HEK293 (cell line): ENCODE measurements around the gene KLLN.

Source experiments
- CTCF ChIP-seq: fragments of 450-650 bp; formaldehyde crosslinking; IDR thresholded peaks from 2 replicates; pipeline ENCODE4 v1.5.1; 2016; ENCODE audit warnings: missing biosample characterization, missing genetic modification characterization
- KLF10 ChIP-seq: fragments of 450-650 bp; IDR thresholded peaks from 2 replicates; pipeline ENCODE4 v1.5.1; 2018; ENCODE audit warnings: missing biosample characterization, mild to moderate bottlenecking, missing genetic modification characterization
- MEIS1 ChIP-seq: sonication (generic); formaldehyde crosslinking; IDR thresholded peaks from 2 replicates; pipeline ENCODE4 v1.8.1; 2022; ENCODE audit warnings: missing genetic modification reagents, mild to moderate bottlenecking, borderline replicate concordance
- ZBTB7A ChIP-seq: fragments of 450-650 bp; formaldehyde crosslinking; IDR thresholded peaks from 2 replicates; pipeline ENCODE4 v1.5.1; 2016; ENCODE audit warnings: low read depth, missing biosample characterization, missing genetic modification characterization
- ZFP3 ChIP-seq: fragments of 450-650 bp; formaldehyde crosslinking; IDR thresholded peaks from 2 replicates; pipeline ENCODE4 v1.5.1; 2016; ENCODE audit warnings: low read depth, missing biosample characterization, missing genetic modification characterization
- ZNF175 ChIP-seq: fragments of 450-650 bp; formaldehyde crosslinking; IDR thresholded peaks from 2 replicates; pipeline ENCODE4 v1.5.1; 2016; ENCODE audit warnings: missing biosample characterization, missing genetic modification characterization
- ZNF19 ChIP-seq: fragments of 450-650 bp; formaldehyde crosslinking; IDR thresholded peaks from 2 replicates; pipeline ENCODE4; 2016; ENCODE audit warnings: missing biosample characterization, missing genetic modification characterization, low read depth
- ZNF2 ChIP-seq: fragments of 450-650 bp; formaldehyde crosslinking; IDR thresholded peaks from 2 replicates; pipeline ENCODE4 v1.5.1; 2016; ENCODE audit warnings: missing biosample characterization, missing genetic modification characterization
- ZNF274 ChIP-seq, 2 experiments: fragments of 200-500 bp in 1 of 2; fragments of 450-650 bp in 1 of 2; sonication (Bioruptor generic) in 1 of 2; formaldehyde crosslinking in 1 of 2; IDR thresholded peaks; 2 replicates each; pipeline versions ENCODE4 v1.5.1 to v1.6.1; 2014 to 2016; ENCODE audit warnings: borderline replicate concordance in 1 of 2, inconsistent platforms in 1 of 2, low read length in 1 of 2, missing biosample characterization in 1 of 2, missing genetic modification characterization in 1 of 2
- ZNF350 ChIP-seq: fragments of 450-650 bp; formaldehyde crosslinking; IDR thresholded peaks from 2 replicates; pipeline ENCODE4 v1.5.0; 2017; ENCODE audit warnings: missing biosample characterization, mild to moderate bottlenecking, missing genetic modification characterization
- ZNF37A ChIP-seq: fragments of 450-650 bp; IDR thresholded peaks from 2 replicates; pipeline ENCODE4 v1.5.1; 2018; ENCODE audit warnings: missing biosample characterization, missing genetic modification characterization
- ZNF391 ChIP-seq: fragments of 450-650 bp; formaldehyde crosslinking; IDR thresholded peaks from 2 replicates; pipeline ENCODE4 v1.5.1; 2016; ENCODE audit warnings: low read depth, missing biosample characterization, missing genetic modification characterization, borderline replicate concordance
- ZNF513 ChIP-seq: fragments of 450-650 bp; IDR thresholded peaks from 2 replicates; pipeline ENCODE4 v1.5.1; 2018; ENCODE audit warnings: missing biosample characterization, missing genetic modification characterization
- ZNF514 ChIP-seq: fragments of 450-650 bp; formaldehyde crosslinking; IDR thresholded peaks from 2 replicates; pipeline ENCODE4 v1.5.1; 2016; ENCODE audit warnings: missing biosample characterization, missing genetic modification characterization
- ZNF555 ChIP-seq: fragments of 450-650 bp; formaldehyde crosslinking; conservative IDR thresholded peaks from 2 replicates; pipeline ENCODE4 v1.5.1; 2017; ENCODE audit warnings: missing biosample characterization, mild to moderate bottlenecking, missing genetic modification characterization, inconsistent platforms
- ZNF629 ChIP-seq: fragments of 450-650 bp; formaldehyde crosslinking; IDR thresholded peaks from 2 replicates; pipeline ENCODE4 v1.5.1; 2017; ENCODE audit warnings: missing biosample characterization, missing genetic modification characterization
- ZNF660 ChIP-seq: fragments of 450-650 bp; IDR thresholded peaks from 2 replicates; pipeline ENCODE4 v1.5.1; 2018; ENCODE audit warnings: missing biosample characterization, mild to moderate bottlenecking, missing genetic modification characterization
- ZSCAN30 ChIP-seq: fragments of 450-650 bp; IDR thresholded peaks from 2 replicates; pipeline ENCODE4 v1.5.1; 2018; ENCODE audit warnings: missing biosample characterization, mild to moderate bottlenecking, missing genetic modification characterization, moderate library complexity
- TF ChIP-seq, protein P1 (sequence below): fragments of 450-650 bp; formaldehyde crosslinking; IDR thresholded peaks from 2 replicates; pipeline ENCODE4 v1.5.1; 2017; ENCODE audit warnings: missing biosample characterization, missing genetic modification characterization
- TF ChIP-seq, protein P2 (sequence below): fragments of 450-650 bp; formaldehyde crosslinking; IDR thresholded peaks from 2 replicates; pipeline ENCODE4 v1.5.1; 2016; ENCODE audit warnings: missing biosample characterization, missing genetic modification characterization, borderline replicate concordance
- TF ChIP-seq, protein P3 (sequence below): fragments of 450-650 bp; formaldehyde crosslinking; IDR thresholded peaks from 2 replicates; pipeline ENCODE4 v1.5.1; 2017; ENCODE audit warnings: missing biosample characterization, missing genetic modification characterization
- TF ChIP-seq, protein P4 (sequence below): fragments of 450-650 bp; formaldehyde crosslinking; IDR thresholded peaks from 2 replicates; pipeline ENCODE4 v1.5.1; 2016; ENCODE audit warnings: missing biosample characterization, missing genetic modification characterization, low read depth
- TF ChIP-seq, protein P5 (sequence below): fragments of 450-650 bp; formaldehyde crosslinking; IDR thresholded peaks from 2 replicates; pipeline ENCODE4 v1.5.1; 2016; ENCODE audit warnings: missing biosample characterization, missing genetic modification characterization

The KLLN gene

GRCh38 chr10:87846023-87846422 lies 17.3 kb downstream of the KLLN start (continued):
- TF ChIP-seq, protein P1, sequence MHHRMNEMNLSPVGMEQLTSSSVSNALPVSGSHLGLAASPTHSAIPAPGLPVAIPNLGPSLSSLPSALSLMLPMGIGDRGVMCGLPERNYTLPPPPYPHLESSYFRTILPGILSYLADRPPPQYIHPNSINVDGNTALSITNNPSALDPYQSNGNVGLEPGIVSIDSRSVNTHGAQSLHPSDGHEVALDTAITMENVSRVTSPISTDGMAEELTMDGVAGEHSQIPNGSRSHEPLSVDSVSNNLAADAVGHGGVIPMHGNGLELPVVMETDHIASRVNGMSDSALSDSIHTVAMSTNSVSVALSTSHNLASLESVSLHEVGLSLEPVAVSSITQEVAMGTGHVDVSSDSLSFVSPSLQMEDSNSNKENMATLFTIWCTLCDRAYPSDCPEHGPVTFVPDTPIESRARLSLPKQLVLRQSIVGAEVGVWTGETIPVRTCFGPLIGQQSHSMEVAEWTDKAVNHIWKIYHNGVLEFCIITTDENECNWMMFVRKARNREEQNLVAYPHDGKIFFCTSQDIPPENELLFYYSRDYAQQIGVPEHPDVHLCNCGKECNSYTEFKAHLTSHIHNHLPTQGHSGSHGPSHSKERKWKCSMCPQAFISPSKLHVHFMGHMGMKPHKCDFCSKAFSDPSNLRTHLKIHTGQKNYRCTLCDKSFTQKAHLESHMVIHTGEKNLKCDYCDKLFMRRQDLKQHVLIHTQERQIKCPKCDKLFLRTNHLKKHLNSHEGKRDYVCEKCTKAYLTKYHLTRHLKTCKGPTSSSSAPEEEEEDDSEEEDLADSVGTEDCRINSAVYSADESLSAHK = peak; percentile 93
- peak; percentile 86; the same call in 1 of the 2 replicates for TF ChIP-seq ZBTB7A (tag by site-specific recombination)
- TF ChIP-seq ZNF514 = no peak
- no peak for TF ChIP-seq ZFP3 (tag by site-specific recombination)
- TF ChIP-seq ZNF629 (tag by site-specific recombination) = peak; percentile 100
- 0 out of 2 replicates have a peak, but pooled peaks have one; percentile 42 for TF ChIP-seq ZNF19
- no peak for TF ChIP-seq ZNF555 (tag by site-specific recombination)
- peak; percentile 37; the same call in 1 of the 2 replicates for TF ChIP-seq ZNF660 (tag by site-specific recombination)
- TF ChIP-seq ZNF274 (IDR thresholded peaks at IDR 0.05; ENCODE audit: low read length) = no peak
- TF ChIP-seq ZNF274 (tag by site-specific recombination; IDR thresholded peaks at IDR 0.05; ENCODE audit: borderline replicate concordance) = no peak
- TF ChIP-seq, protein P2, sequence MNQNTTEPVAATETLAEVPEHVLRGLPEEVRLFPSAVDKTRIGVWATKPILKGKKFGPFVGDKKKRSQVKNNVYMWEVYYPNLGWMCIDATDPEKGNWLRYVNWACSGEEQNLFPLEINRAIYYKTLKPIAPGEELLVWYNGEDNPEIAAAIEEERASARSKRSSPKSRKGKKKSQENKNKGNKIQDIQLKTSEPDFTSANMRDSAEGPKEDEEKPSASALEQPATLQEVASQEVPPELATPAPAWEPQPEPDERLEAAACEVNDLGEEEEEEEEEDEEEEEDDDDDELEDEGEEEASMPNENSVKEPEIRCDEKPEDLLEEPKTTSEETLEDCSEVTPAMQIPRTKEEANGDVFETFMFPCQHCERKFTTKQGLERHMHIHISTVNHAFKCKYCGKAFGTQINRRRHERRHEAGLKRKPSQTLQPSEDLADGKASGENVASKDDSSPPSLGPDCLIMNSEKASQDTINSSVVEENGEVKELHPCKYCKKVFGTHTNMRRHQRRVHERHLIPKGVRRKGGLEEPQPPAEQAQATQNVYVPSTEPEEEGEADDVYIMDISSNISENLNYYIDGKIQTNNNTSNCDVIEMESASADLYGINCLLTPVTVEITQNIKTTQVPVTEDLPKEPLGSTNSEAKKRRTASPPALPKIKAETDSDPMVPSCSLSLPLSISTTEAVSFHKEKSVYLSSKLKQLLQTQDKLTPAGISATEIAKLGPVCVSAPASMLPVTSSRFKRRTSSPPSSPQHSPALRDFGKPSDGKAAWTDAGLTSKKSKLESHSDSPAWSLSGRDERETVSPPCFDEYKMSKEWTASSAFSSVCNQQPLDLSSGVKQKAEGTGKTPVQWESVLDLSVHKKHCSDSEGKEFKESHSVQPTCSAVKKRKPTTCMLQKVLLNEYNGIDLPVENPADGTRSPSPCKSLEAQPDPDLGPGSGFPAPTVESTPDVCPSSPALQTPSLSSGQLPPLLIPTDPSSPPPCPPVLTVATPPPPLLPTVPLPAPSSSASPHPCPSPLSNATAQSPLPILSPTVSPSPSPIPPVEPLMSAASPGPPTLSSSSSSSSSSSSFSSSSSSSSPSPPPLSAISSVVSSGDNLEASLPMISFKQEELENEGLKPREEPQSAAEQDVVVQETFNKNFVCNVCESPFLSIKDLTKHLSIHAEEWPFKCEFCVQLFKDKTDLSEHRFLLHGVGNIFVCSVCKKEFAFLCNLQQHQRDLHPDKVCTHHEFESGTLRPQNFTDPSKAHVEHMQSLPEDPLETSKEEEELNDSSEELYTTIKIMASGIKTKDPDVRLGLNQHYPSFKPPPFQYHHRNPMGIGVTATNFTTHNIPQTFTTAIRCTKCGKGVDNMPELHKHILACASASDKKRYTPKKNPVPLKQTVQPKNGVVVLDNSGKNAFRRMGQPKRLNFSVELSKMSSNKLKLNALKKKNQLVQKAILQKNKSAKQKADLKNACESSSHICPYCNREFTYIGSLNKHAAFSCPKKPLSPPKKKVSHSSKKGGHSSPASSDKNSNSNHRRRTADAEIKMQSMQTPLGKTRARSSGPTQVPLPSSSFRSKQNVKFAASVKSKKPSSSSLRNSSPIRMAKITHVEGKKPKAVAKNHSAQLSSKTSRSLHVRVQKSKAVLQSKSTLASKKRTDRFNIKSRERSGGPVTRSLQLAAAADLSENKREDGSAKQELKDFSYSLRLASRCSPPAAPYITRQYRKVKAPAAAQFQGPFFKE = no peak
- TF ChIP-seq ZNF2 (tag by site-specific recombination) = 0 out of 2 replicates have a peak, but pooled peaks have one; percentile 79
- TF ChIP-seq, protein P3, sequence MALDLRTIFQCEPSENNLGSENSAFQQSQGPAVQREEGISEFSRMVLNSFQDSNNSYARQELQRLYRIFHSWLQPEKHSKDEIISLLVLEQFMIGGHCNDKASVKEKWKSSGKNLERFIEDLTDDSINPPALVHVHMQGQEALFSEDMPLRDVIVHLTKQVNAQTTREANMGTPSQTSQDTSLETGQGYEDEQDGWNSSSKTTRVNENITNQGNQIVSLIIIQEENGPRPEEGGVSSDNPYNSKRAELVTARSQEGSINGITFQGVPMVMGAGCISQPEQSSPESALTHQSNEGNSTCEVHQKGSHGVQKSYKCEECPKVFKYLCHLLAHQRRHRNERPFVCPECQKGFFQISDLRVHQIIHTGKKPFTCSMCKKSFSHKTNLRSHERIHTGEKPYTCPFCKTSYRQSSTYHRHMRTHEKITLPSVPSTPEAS = peak; percentile 73
- no peak for TF ChIP-seq ZNF37A (tag by site-specific recombination)
- TF ChIP-seq ZNF513 = peak; percentile 63; the same call in 1 of the 2 replicates
- TF ChIP-seq ZSCAN30 = peak; percentile 93
- TF ChIP-seq, protein P4, sequence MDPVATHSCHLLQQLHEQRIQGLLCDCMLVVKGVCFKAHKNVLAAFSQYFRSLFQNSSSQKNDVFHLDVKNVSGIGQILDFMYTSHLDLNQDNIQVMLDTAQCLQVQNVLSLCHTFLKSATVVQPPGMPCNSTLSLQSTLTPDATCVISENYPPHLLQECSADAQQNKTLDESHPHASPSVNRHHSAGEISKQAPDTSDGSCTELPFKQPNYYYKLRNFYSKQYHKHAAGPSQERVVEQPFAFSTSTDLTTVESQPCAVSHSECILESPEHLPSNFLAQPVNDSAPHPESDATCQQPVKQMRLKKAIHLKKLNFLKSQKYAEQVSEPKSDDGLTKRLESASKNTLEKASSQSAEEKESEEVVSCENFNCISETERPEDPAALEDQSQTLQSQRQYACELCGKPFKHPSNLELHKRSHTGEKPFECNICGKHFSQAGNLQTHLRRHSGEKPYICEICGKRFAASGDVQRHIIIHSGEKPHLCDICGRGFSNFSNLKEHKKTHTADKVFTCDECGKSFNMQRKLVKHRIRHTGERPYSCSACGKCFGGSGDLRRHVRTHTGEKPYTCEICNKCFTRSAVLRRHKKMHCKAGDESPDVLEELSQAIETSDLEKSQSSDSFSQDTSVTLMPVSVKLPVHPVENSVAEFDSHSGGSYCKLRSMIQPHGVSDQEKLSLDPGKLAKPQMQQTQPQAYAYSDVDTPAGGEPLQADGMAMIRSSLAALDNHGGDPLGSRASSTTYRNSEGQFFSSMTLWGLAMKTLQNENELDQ (tag by site-specific recombination) = no peak
- TF ChIP-seq CTCF (tag by site-specific recombination) = no peak
- TF ChIP-seq KLF10 = peak; percentile 97
- peak; percentile 99 for TF ChIP-seq ZNF391
- no peak for TF ChIP-seq ZNF175 (tag by site-specific recombination)
- TF ChIP-seq, protein P5, sequence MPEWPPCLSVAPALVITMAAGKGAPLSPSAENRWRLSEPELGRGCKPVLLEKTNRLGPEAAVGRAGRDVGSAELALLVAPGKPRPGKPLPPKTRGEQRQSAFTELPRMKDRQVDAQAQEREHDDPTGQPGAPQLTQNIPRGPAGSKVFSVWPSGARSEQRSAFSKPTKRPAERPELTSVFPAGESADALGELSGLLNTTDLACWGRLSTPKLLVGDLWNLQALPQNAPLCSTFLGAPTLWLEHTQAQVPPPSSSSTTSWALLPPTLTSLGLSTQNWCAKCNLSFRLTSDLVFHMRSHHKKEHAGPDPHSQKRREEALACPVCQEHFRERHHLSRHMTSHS (tag by site-specific recombination) = no peak
- TF ChIP-seq ZNF350 (tag by site-specific recombination) = no peak
- TF ChIP-seq MEIS1 (CRISPR knock-in tag) = no peak
